SK-N-SH treated with all-trans-retinoic acid at 6 μM for 48 hours (cell line): ENCODE results near the gene C3orf70.

ENCODE experiments used
- ATAC-seq: fragments of 200-7000 bp; cut with Tn5 transposase; 3 replicates; pipeline ENCODE4 v1.9.1; 2020; ENCODE audit warnings: mild to moderate bottlenecking, moderate library complexity
- ARNTL ChIP-seq: fragments of 450-650 bp; formaldehyde crosslinking; IDR thresholded peaks from 2 replicates; pipeline ENCODE4 v1.5.0; 2020; ENCODE audit warnings: low read depth, mild to moderate bottlenecking, moderate library complexity, borderline replicate concordance
- BACH2 ChIP-seq: fragments of 250-450 bp; sonication (Bioruptor Pico); IDR thresholded peaks from 2 replicates; pipeline ENCODE4 v1.9.0; 2021; ENCODE audit warnings: mild to moderate bottlenecking, borderline replicate concordance
- CREB5 ChIP-seq: fragments of 250-450 bp; sonication (Bioruptor Pico); IDR thresholded peaks from 2 replicates; pipeline ENCODE4 v1.5.1; 2020; ENCODE audit warnings: low read depth, mild to moderate bottlenecking, moderate library complexity
- CSDC2 ChIP-seq: fragments of 250-450 bp; sonication (Bioruptor Pico); IDR thresholded peaks from 2 replicates; pipeline ENCODE4 v1.5.0; 2020; ENCODE audit warnings: mild to moderate bottlenecking, moderate library complexity
- ESRRG ChIP-seq: fragments of 250-450 bp; sonication (Bioruptor Pico); IDR thresholded peaks from 2 replicates; pipeline ENCODE4 v1.6.1; 2021; ENCODE audit warnings: mild to moderate bottlenecking
- GLIS3 ChIP-seq: fragments of 250-450 bp; sonication (Bioruptor Pico); IDR thresholded peaks from 2 replicates; pipeline ENCODE4 v1.5.0; 2020; ENCODE audit warnings: mild to moderate bottlenecking, moderate library complexity
- ISL1 ChIP-seq: fragments of 250-450 bp; sonication (Bioruptor Pico); IDR thresholded peaks from 2 replicates; pipeline ENCODE4 v2.1.2; 2022; ENCODE audit warnings: mild to moderate bottlenecking, moderate library complexity
- OSR1 ChIP-seq: fragments of 250-450 bp; sonication (Bioruptor Pico); IDR thresholded peaks from 2 replicates; pipeline ENCODE4 v1.8.0; 2022; ENCODE audit warnings: moderate library complexity, mild to moderate bottlenecking, inconsistent platforms
- PATZ1 ChIP-seq: fragments of 250-450 bp; sonication (Bioruptor Pico); IDR thresholded peaks from 2 replicates; pipeline ENCODE4 v1.8.0; 2020; ENCODE audit warnings: mild to moderate bottlenecking, moderate library complexity, borderline replicate concordance
- POU6F1 ChIP-seq: fragments of 250-450 bp; sonication (Bioruptor Pico); IDR thresholded peaks from 2 replicates; pipeline ENCODE4 v1.8.0; 2021; ENCODE audit warnings: low read depth, mild to moderate bottlenecking, moderate library complexity, borderline replicate concordance
- PPARA ChIP-seq: fragments of 250-450 bp; sonication (Bioruptor Pico); IDR thresholded peaks from 2 replicates; pipeline ENCODE4 v1.5.0; 2020; ENCODE audit warnings: mild to moderate bottlenecking, borderline replicate concordance
- RARB ChIP-seq: fragments of 250-450 bp; sonication (Bioruptor Pico); IDR thresholded peaks from 2 replicates; pipeline ENCODE4 v1.8.0; 2021; ENCODE audit warnings: mild to moderate bottlenecking, moderate library complexity
- SNAI2 ChIP-seq: fragments of 250-450 bp; sonication (Bioruptor Pico); IDR thresholded peaks from 2 replicates; pipeline ENCODE4 v1.5.0; 2020; ENCODE audit warnings: mild to moderate bottlenecking, moderate library complexity
- TCF4 ChIP-seq: fragments of 250-450 bp; sonication (Bioruptor Pico); IDR thresholded peaks from 2 replicates; pipeline ENCODE4 v1.8.0; 2021; ENCODE audit warnings: mild to moderate bottlenecking, moderate library complexity, borderline replicate concordance
- TOX ChIP-seq: fragments of 250-450 bp; sonication (Bioruptor Pico); IDR thresholded peaks from 2 replicates; pipeline ENCODE4 v1.8.0; 2021; ENCODE audit warnings: mild to moderate bottlenecking, moderate library complexity, borderline replicate concordance
- TSHZ2 ChIP-seq: fragments of 250-450 bp; sonication (Bioruptor Pico); IDR thresholded peaks from 2 replicates; pipeline ENCODE4 v1.5.0; 2020; ENCODE audit warnings: mild to moderate bottlenecking, moderate library complexity
- ZC3H10 ChIP-seq: fragments of 250-450 bp; sonication (Bioruptor Pico); IDR thresholded peaks from 2 replicates; pipeline ENCODE4 v1.5.1; 2021; ENCODE audit warnings: mild to moderate bottlenecking, moderate library complexity
- ZFP3 ChIP-seq: fragments of 250-450 bp; sonication (Bioruptor Pico); IDR thresholded peaks from 2 replicates; pipeline ENCODE4 v1.5.0; 2020; ENCODE audit warnings: mild to moderate bottlenecking, moderate library complexity
- ZFP30 ChIP-seq: fragments of 450-650 bp; formaldehyde crosslinking; IDR thresholded peaks from 2 replicates; pipeline ENCODE4 v1.5.0; 2022; ENCODE audit warnings: mild to moderate bottlenecking, moderate library complexity
- ZNF565 ChIP-seq: fragments of 450-650 bp; formaldehyde crosslinking; conservative IDR thresholded peaks from 2 replicates; pipeline ENCODE4 v1.5.0; 2020; ENCODE audit warnings: low read depth, mild to moderate bottlenecking, moderate library complexity
- ZNF70 ChIP-seq: fragments of 450-650 bp; formaldehyde crosslinking; IDR thresholded peaks from 2 replicates; pipeline ENCODE4 v1.5.0; 2020; ENCODE audit warnings: mild to moderate bottlenecking, moderate library complexity
- ZNF8 ChIP-seq: fragments of 450-650 bp; formaldehyde crosslinking; IDR thresholded peaks from 2 replicates; pipeline ENCODE4 v1.5.0; 2020; ENCODE audit warnings: mild to moderate bottlenecking, moderate library complexity
- TF ChIP-seq, protein P1 (sequence below): fragments of 250-450 bp; sonication (Bioruptor Pico); IDR thresholded peaks from 2 replicates; pipeline ENCODE4 v1.5.1; 2021; ENCODE audit warnings: mild to moderate bottlenecking, moderate library complexity

The C3orf70 gene

GRCh38 chr3:185131602-185132256 is 21.1 kb downstream of the C3orf70 start:
- TF ChIP-seq RARB (CRISPR knock-in tag) = no peak
- no peak for TF ChIP-seq ISL1 (CRISPR knock-in tag)
- no peak for TF ChIP-seq PPARA
- TF ChIP-seq ZNF565 = no peak
- TF ChIP-seq CSDC2 (CRISPR knock-in tag) = no peak
- TF ChIP-seq PATZ1 = no peak
- TF ChIP-seq ZC3H10 = no peak
- TF ChIP-seq ESRRG (CRISPR knock-in tag) = no peak
- no peak for TF ChIP-seq GLIS3
- no peak for TF ChIP-seq BACH2
- no peak for TF ChIP-seq ZNF8 (CRISPR knock-in tag)
- no peak for TF ChIP-seq TSHZ2 (CRISPR knock-in tag)
- TF ChIP-seq TOX (CRISPR knock-in tag) = no peak
- TF ChIP-seq, protein P1, sequence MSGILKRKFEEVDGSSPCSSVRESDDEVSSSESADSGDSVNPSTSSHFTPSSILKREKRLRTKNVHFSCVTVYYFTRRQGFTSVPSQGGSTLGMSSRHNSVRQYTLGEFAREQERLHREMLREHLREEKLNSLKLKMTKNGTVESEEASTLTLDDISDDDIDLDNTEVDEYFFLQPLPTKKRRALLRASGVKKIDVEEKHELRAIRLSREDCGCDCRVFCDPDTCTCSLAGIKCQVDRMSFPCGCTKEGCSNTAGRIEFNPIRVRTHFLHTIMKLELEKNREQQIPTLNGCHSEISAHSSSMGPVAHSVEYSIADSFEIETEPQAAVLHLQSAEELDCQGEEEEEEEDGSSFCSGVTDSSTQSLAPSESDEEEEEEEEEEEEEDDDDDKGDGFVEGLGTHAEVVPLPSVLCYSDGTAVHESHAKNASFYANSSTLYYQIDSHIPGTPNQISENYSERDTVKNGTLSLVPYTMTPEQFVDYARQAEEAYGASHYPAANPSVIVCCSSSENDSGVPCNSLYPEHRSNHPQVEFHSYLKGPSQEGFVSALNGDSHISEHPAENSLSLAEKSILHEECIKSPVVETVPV (CRISPR knock-in tag) = no peak
- no peak for TF ChIP-seq POU6F1
- no peak for TF ChIP-seq OSR1
- TF ChIP-seq ZFP3 (CRISPR knock-in tag) = no peak
- TF ChIP-seq TCF4 (CRISPR knock-in tag) = no peak
- TF ChIP-seq ZFP30 = no peak
- no peak for ATAC-seq

DNA sequence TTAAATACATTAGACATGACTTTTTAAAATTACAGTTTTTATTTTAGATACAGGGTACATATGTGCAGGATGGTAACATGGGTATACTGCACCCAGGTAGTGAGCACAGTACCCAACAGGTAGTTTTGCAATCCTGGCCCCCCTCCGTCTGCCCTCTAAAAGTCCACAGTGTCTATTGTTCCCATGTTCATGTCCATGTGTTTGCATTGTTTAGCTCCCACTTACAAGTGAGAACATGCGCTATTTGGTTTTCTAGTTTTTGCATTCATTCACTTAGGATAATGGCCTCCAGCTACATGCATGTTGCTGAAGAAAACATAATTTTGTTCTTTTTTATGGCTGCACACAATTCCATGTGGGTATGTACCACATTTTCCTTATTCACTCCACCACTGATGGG is 23.8 kb downstream of the C3orf70 start:
- no peak for ATAC-seq

More for the DNA sequence above, 23.8 kb downstream of the C3orf70 start:
- TF ChIP-seq OSR1 = no peak
- no peak for TF ChIP-seq ESRRG (CRISPR knock-in tag)
- TF ChIP-seq ARNTL (CRISPR knock-in tag) = no peak
- no peak for TF ChIP-seq TCF4 (CRISPR knock-in tag)
- TF ChIP-seq SNAI2 (CRISPR knock-in tag) = no peak
- no peak for TF ChIP-seq ZNF70 (CRISPR knock-in tag)
- TF ChIP-seq ZFP30 = no peak
- TF ChIP-seq ZC3H10 = no peak
- no peak for TF ChIP-seq CREB5 (CRISPR knock-in tag)
- TF ChIP-seq, protein P1 (CRISPR knock-in tag) = no peak
